H1 (cell line): Measurements from ENCODE around the gene HID1. TPM values are rescaled to one million over a fixed set of nuclear protein-coding genes. Genes with fewer than 3 reads are reported as not detected.

Source experiments
- CTCF ChIA-PET: fragments of 300-600 bp; sonication (Branson Sonifier 250); formaldehyde crosslinking; loops from one replicate; lab custom pipeline; 2021; ENCODE audit not compliant: partially characterized antibody; lab: Charles Lee
- POLR2A ChIA-PET: fragments of 300-600 bp; sonication (Branson Sonifier 250); formaldehyde crosslinking; loops from one replicate; lab custom pipeline; 2021; ENCODE audit warnings: inconsistent platforms; ENCODE audit not compliant: partially characterized antibody; lab: Charles Lee
- DNase-seq, 2 experiments: peaks; one replicate each; pipeline versions ENCODE4 v3.0.0 to v3.0.0-alpha.2; 2010 to 2022; ENCODE audit warnings: low spot score in 2 of 2, low read depth in 1 of 2, mixed read lengths in 1 of 2
- FAIRE-seq: peaks from 2 replicates; lab custom pipeline; 2011; peaks lifted over from hg19 to GRCh38; lab: Jason Lieb, UNC
- H2AFZ ChIP-seq: 2 replicates; pipeline ENCODE4 v1.8.1; 2012; ENCODE audit warnings: low read length, inconsistent platforms
- H2AK5ac ChIP-seq: 2 replicates; pipeline ENCODE4 v1.6.1; 2013; ENCODE audit warnings: low read depth, low read length
- H2BK120ac ChIP-seq: replicated peaks from 2 replicates; pipeline ENCODE3; 2013; ENCODE audit warnings: low read depth, low read length, inconsistent platforms
- H2BK12ac ChIP-seq: 2 replicates; pipeline ENCODE4 v1.6.1; 2013; ENCODE audit warnings: low read depth, low read length
- H2BK15ac ChIP-seq: 2 replicates; pipeline ENCODE4 v1.6.1; 2013; ENCODE audit warnings: low read length
- H2BK20ac ChIP-seq: 2 replicates; pipeline ENCODE4 v1.6.1; 2013; ENCODE audit warnings: low read length
- H2BK5ac ChIP-seq: 2 replicates; pipeline ENCODE4 v1.6.1; 2013; ENCODE audit warnings: low read depth, low read length
- H3K14ac ChIP-seq: 2 replicates; pipeline ENCODE4 v1.6.1; 2013; ENCODE audit warnings: inconsistent platforms; ENCODE audit not compliant: insufficient read length
- H3K18ac ChIP-seq: 2 replicates; pipeline ENCODE4 v1.6.1; 2013; ENCODE audit warnings: low read length; ENCODE audit errors: extremely low read depth
- H3K23ac ChIP-seq: 2 replicates; pipeline ENCODE4 v1.6.1; 2013; ENCODE audit warnings: inconsistent platforms; ENCODE audit not compliant: insufficient read length
- H3K23me2 ChIP-seq: 2 replicates; pipeline ENCODE4 v1.6.1; 2013; ENCODE audit warnings: low read depth, low read length
- H3K27ac ChIP-seq: 2 replicates; pipeline ENCODE4 v1.6.1; 2011; ENCODE audit warnings: low read depth, low read length, inconsistent platforms
- H3K27me3 ChIP-seq, 4 experiments: replicated peaks in 1 of 4; 1 replicate in 1 of 4; 2 replicates in 3 of 4; pipeline versions ENCODE4 v1.6.1 to v1.8.1; 2011 to 2013; ENCODE audit warnings: low read length in 3 of 4, mild to moderate bottlenecking in 3 of 4, inconsistent platforms in 2 of 4, mixed read lengths in 2 of 4, moderate library complexity in 1 of 4; ENCODE audit not compliant: control insufficient read depth in 3 of 4, insufficient read depth in 3 of 4; ENCODE audit errors: extremely low read depth in 1 of 4
- H3K36me3 ChIP-seq, 4 experiments: 2 replicates each; pipeline versions ENCODE4 v1.6.1 to v1.8.1; 2011 to 2013; ENCODE audit warnings: mild to moderate bottlenecking in 4 of 4, low read length in 3 of 4, moderate library complexity in 2 of 4, control low read depth in 1 of 4, inconsistent platforms in 1 of 4; ENCODE audit not compliant: insufficient read depth in 4 of 4, control insufficient read depth in 2 of 4
- H3K4ac ChIP-seq: replicated peaks from 2 replicates; pipeline ENCODE3; 2013; ENCODE audit warnings: low read length, low read depth, mixed read lengths, inconsistent platforms; ENCODE audit not compliant: insufficient read length
- H3K4me1 ChIP-seq, 4 experiments: replicated peaks in 1 of 4; 1 replicate in 1 of 4; 2 replicates in 3 of 4; pipeline versions ENCODE4 v1.6.1 to v1.8.1; 2011 to 2013; ENCODE audit warnings: low read length in 3 of 4, inconsistent platforms in 2 of 4, mixed read lengths in 1 of 4; ENCODE audit not compliant: insufficient read depth in 4 of 4, control insufficient read depth in 3 of 4
- H3K4me2 ChIP-seq, 2 experiments: 2 replicates each; pipeline versions ENCODE4 v1.6.1 to v1.8.1; 2011 to 2013; ENCODE audit warnings: low read depth in 2 of 2, low read length in 2 of 2, control low read depth in 1 of 2, inconsistent platforms in 1 of 2, mild to moderate bottlenecking in 1 of 2; ENCODE audit not compliant: insufficient read depth in 1 of 2
- H3K4me3 ChIP-seq, 4 experiments: fragments of 200-600, 300-600 bp in 1 of 4; sonication (generic), shearing (Covaris generic), sonication (Bioruptor Twin) in 1 of 4; 2 replicates each; pipeline versions ENCODE4 v1.5.1 to v1.8.1; 2011 to 2016; ENCODE audit warnings: low read length in 4 of 4, low read depth in 3 of 4, control low read depth in 2 of 4, inconsistent platforms in 2 of 4, mild to moderate bottlenecking in 2 of 4, mixed read lengths in 1 of 4, moderate library complexity in 1 of 4; ENCODE audit not compliant: insufficient read depth in 2 of 4; ENCODE audit errors: extremely low read depth in 1 of 4
- H3K56ac ChIP-seq: replicated peaks from 2 replicates; pipeline ENCODE3; 2013; ENCODE audit warnings: low read depth, mild to moderate bottlenecking, mixed read lengths, low read length, inconsistent platforms; ENCODE audit not compliant: insufficient read length
- H3K79me1 ChIP-seq: 2 replicates; pipeline ENCODE4 v1.6.1; 2013; ENCODE audit warnings: low read depth, low read length, control low read depth
- H3K79me2 ChIP-seq, 2 experiments: 2 replicates each; pipeline versions ENCODE4 v1.6.1 to v1.8.1; 2012 to 2013; ENCODE audit warnings: low read length in 2 of 2, mild to moderate bottlenecking in 2 of 2, inconsistent platforms in 1 of 2; ENCODE audit not compliant: insufficient read depth in 2 of 2, control insufficient read depth in 1 of 2
- H3K9ac ChIP-seq, 4 experiments: replicated peaks in 1 of 4; 1 replicate in 1 of 4; 2 replicates in 3 of 4; pipeline versions ENCODE4 v1.6.1 to v1.8.1; 2011 to 2013; ENCODE audit warnings: low read depth in 3 of 4, low read length in 3 of 4, control low read depth in 2 of 4, mild to moderate bottlenecking in 2 of 4, moderate library complexity in 2 of 4, inconsistent platforms in 1 of 4; ENCODE audit errors: extremely low read depth in 1 of 4
- H3K9me3 ChIP-seq, 2 experiments: 2 replicates each; pipeline versions ENCODE4 v1.6.1 to v1.8.1; 2012 to 2013; ENCODE audit warnings: mild to moderate bottlenecking in 2 of 2, moderate library complexity in 2 of 2, control low read depth in 1 of 2, inconsistent platforms in 1 of 2, low read depth in 1 of 2, low read length in 1 of 2, mixed read lengths in 1 of 2; ENCODE audit not compliant: insufficient read depth in 2 of 2
- H4K20me1 ChIP-seq, 2 experiments: replicated peaks in 1 of 2; 2 replicates each; pipeline versions ENCODE3 to v1.8.1; 2011 to 2013; ENCODE audit warnings: inconsistent platforms in 2 of 2, low read length in 2 of 2, mild to moderate bottlenecking in 1 of 2; ENCODE audit not compliant: insufficient read depth in 2 of 2, control insufficient read depth in 1 of 2
- H4K5ac ChIP-seq: 2 replicates; pipeline ENCODE4 v1.6.1; 2013; ENCODE audit warnings: low read length, low read depth, mixed read lengths, inconsistent platforms; ENCODE audit not compliant: insufficient read length
- H4K8ac ChIP-seq: 2 replicates; pipeline ENCODE4 v1.8.0; 2013; ENCODE audit warnings: mild to moderate bottlenecking, moderate library complexity, low read length, inconsistent platforms; ENCODE audit not compliant: insufficient read depth; ENCODE audit errors: extremely low read depth
- H4K91ac ChIP-seq: replicated peaks from 2 replicates; pipeline ENCODE3; 2013; ENCODE audit warnings: low read length, mixed read lengths, inconsistent platforms; ENCODE audit not compliant: insufficient read length
- HDAC2 ChIP-seq, 2 experiments: fragments of 300-600 bp in 1 of 2; sonication (generic) in 1 of 2; IDR thresholded peaks; 2 replicates each; pipeline ENCODE4 v1.6.1; 2011 to 2012; ENCODE audit warnings: low read depth in 2 of 2, low read length in 2 of 2, mild to moderate bottlenecking in 2 of 2, moderate library complexity in 2 of 2, borderline replicate concordance in 1 of 2, inconsistent platforms in 1 of 2
- WGBS, 2 experiments: shearing (Covaris generic) in 1 of 2; methylation state at CpG; one replicate each; pipeline versions ENCODE4 v1.1.6 to v1.1.7; 2013 to 2015; ENCODE audit warnings: low lambda C conversion rate in 2 of 2, mixed read lengths in 2 of 2, inconsistent platforms in 1 of 2, low coverage in 1 of 2, missing lambda C conversion rate in 1 of 2; ENCODE audit not compliant: insufficient replicate concordance in 2 of 2, insufficient coverage in 1 of 2, insufficient read length in 1 of 2; ENCODE audit errors: extremely low coverage in 1 of 2, missing lambda C conversion rate in 1 of 2; 5-methylcytosine and 5-hydroxymethylcytosine counted together
- polyA plus RNA-seq, 7 experiments: library from polyadenylated mRNA; depleted of rRNA in 3 of 7; stranded (reverse) in 5 of 7; unstranded in 2 of 7; fragments of >200 nt in 5 of 7; fragments of 200-250 nt in 2 of 7; gene quantifications; 1 replicate in 5 of 7; 2 replicates in 1 of 7; 4 replicates in 1 of 7; pipeline versions ENCODE4 v1.2.1 to v1.2.3, GENCODE V29; 2011 to 2013; ENCODE audit warnings: missing spikeins in 2 of 7, mixed read lengths in 2 of 7
- total RNA-seq: library from RNA; stranded (reverse); fragmentation: NEBNext Ultra II Directional; extraction: Animal tissue kit (Norgen Biotek cat#: 25700); gene quantifications from 2 replicates; pipeline ENCODE4 v1.2.1, GENCODE V29; 2021

HID1 gene
- total and polyA plus RNA-seq, 2 of the 8 experiments (the other 6 are each of a cell fraction or from before 2014, with no cell fraction given), result 15.1 to 25.9 TPM

GRCh38 chr17:74920642-74921025 is 51.9 kb downstream of the HID1 start:
- DNase-seq (no peak), FAIRE-seq (no peak)
- Histone ChIP-seq H3K56ac (no peak overlapping the region), H4K5ac (no peak overlapping the region), H3K27me3 (peaks cover 32 to 41% (median 34%) of the 10 kb centered on the region in 4 experiments), H3K4me3 (no peak overlapping the region), H2AK5ac (no peak overlapping the region), H2BK5ac (no peak overlapping the region), H2BK15ac (peak overlapping the region; percentile 99; the same call in 1 of the 2 replicates), H3K36me3 (no peaks in the 10 kb centered on the region; a peak in 1 of 8 replicates), H4K91ac (peak overlapping the region; percentile 90), H3K4me2 (no peak overlapping the region), H4K20me1 (peaks cover 0 to 9% of the 10 kb centered on the region in 2 experiments), H3K18ac (peak overlapping the region; percentile 55), H2BK12ac (peak overlapping the region; percentile 99; the same call in 1 of the 2 replicates), H3K9me3 (no peaks in the 10 kb centered on the region), H3K27ac (no peak overlapping the region), H3K23me2 (peaks cover 9% of the 10 kb centered on the region; the same call in 1 of the 2 replicates), H3K9ac (no peak overlapping the region), H3K23ac (no peak overlapping the region), H3K4me1 (peaks cover 0 to 19% (median 16%) of the 10 kb centered on the region in 4 experiments; a peak in 6 of 7 replicates), H3K4ac (no peak overlapping the region), H2BK20ac (peak overlapping the region; percentile 15; the same call in 1 of the 2 replicates), H3K79me1 (no peaks in the 10 kb centered on the region), H2BK120ac (no peak overlapping the region), H2AFZ (no peak overlapping the region), H3K14ac (no peak overlapping the region), H3K79me2 (no peaks in the 10 kb centered on the region), H4K8ac (peak overlapping the region; percentile 32; the same call in 1 of the 2 replicates)
- POLR2A ChIA-PET, result interaction anchor here (1.1 to 1.4 kb wide), 4 partner anchors 14 to 55 kb away, joined by 3 to 7 read pairs (median 4); partner anchors contain the start of gene FDXR
- WGBS, 2 experiments, result 80% methylated on average over 5 of the region's 6 CpGs; no CpG with 5 or more reads in 1 of the 2 experiments
- CTCF ChIA-PET, result interaction anchor here (1.1 to 49.9 kb wide), 13 partner anchors 10 to 130 kb away, joined by 3 to 1072 read pairs (median 5); partner anchors contain the start of genes FADS6, FDXR and OTOP3
- no peak for TF ChIP-seq HDAC2 (IDR thresholded peaks at IDR 0.05; ENCODE audit: borderline replicate concordance in 1 of 2, low read depth in 2 of 2, low read length in 2 of 2)
